ENCODE data around the gene HSD11B1L. TPM values are rescaled to one million over a fixed set of nuclear protein-coding genes. Genes with fewer than 3 reads are reported as not detected.

HSD11B1L gene
- total RNA-seq, 1 donor from 2014 or later = 8.4 TPM

DNA sequence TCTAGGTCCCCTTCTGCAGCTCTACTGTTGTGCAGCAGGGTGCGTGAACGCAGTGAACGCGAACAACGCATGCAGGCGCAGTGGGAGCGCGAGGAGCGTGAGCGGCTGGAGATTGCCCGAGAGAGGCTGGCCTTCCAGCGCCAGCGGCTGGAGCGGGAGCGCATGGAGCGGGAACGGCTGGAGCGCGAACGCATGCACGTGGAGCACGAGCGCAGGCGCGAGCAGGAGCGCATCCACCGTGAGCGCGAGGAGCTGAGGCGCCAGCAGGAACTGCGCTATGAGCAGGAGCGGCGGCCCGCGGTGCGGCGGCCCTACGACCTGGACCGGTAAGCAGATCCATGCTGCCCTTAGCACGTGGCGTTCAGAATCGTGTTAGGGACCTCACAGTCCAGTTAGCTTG lies 19.3 kb upstream of the HSD11B1L start:
- H3K27me3 Mint-ChIP-seq (ENCODE audit: low read depth, unreplicated experiment) = no peaks in the 10 kb centered on the region
- peaks cover 47% of the 10 kb centered on the region for H3K36me3 ChIP-seq (ENCODE audit: insufficient read depth, low read length)
- H3K27ac ChIP-seq (ENCODE audit: low read depth, low read length) = no peak overlapping the region

DNA sequence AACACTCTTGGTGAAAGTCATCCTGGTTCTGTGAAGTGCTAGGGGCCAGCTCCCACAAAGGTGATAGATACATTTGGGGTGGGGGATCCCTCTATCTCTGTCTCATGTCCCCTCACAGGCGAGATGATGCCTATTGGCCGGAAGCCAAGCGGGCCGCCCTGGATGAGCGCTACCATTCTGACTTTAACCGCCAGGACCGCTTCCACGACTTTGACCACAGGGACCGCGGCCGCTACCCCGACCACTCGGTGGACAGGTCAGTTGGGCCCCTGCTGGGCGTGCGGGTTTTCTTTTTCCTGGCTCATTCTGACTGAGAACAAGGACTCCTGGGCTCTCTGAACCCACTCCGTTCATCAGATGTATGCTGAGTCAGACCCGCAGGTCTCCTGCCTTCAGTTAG lies 16.9 kb upstream of the HSD11B1L start:
- TF ChIP-seq EZH2 (IDR thresholded peaks at IDR 0.05; ENCODE audit: insufficient read depth, low read length) = no peak
- TF ChIP-seq, protein P1, sequence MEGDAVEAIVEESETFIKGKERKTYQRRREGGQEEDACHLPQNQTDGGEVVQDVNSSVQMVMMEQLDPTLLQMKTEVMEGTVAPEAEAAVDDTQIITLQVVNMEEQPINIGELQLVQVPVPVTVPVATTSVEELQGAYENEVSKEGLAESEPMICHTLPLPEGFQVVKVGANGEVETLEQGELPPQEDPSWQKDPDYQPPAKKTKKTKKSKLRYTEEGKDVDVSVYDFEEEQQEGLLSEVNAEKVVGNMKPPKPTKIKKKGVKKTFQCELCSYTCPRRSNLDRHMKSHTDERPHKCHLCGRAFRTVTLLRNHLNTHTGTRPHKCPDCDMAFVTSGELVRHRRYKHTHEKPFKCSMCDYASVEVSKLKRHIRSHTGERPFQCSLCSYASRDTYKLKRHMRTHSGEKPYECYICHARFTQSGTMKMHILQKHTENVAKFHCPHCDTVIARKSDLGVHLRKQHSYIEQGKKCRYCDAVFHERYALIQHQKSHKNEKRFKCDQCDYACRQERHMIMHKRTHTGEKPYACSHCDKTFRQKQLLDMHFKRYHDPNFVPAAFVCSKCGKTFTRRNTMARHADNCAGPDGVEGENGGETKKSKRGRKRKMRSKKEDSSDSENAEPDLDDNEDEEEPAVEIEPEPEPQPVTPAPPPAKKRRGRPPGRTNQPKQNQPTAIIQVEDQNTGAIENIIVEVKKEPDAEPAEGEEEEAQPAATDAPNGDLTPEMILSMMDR (IDR thresholded peaks at IDR 0.05; ENCODE audit: insufficient read depth, low read depth, low read length) = no peak

More for the DNA sequence above, 19.3 kb upstream of the HSD11B1L start:
- no peak overlapping the region for H3K27ac Mint-ChIP-seq (ENCODE audit: unreplicated experiment)
- H3K9me3 ChIP-seq (ENCODE audit: insufficient read depth, low read depth, low read length) = no peaks in the 10 kb centered on the region
- peaks cover 4% of the 10 kb centered on the region for H3K4me1 ChIP-seq (ENCODE audit: insufficient read depth, low read length)
- H3K4me3 ChIP-seq (ENCODE audit: insufficient read depth, low read depth, low read length) = no peak overlapping the region
- no peak overlapping the region for H3K4me2 ChIP-seq (ENCODE audit: low read length)
- FAIRE-seq (no peak), DNase-seq (ENCODE audit: low read depth) (no peak)
- peaks cover 3% of the 10 kb centered on the region for H3K79me2 ChIP-seq (ENCODE audit: insufficient read depth, low read length)
- H3K4me3 Mint-ChIP-seq (ENCODE audit: unreplicated experiment) = no peak overlapping the region
- no peaks in the 10 kb centered on the region for H3K27me3 ChIP-seq (ENCODE audit: insufficient read depth, low read length)
- TF ChIP-seq, protein P1 (IDR thresholded peaks at IDR 0.05; ENCODE audit: insufficient read depth, low read depth, low read length) = no peak
- no peak for TF ChIP-seq EZH2 (IDR thresholded peaks at IDR 0.05; ENCODE audit: insufficient read depth, low read length)
- no peak overlapping the region for H3K9ac ChIP-seq (ENCODE audit: low read length)
- H4K20me1 ChIP-seq (ENCODE audit: insufficient read depth, low read length) = peaks cover 38% of the 10 kb centered on the region
- peaks cover 5% of the 10 kb centered on the region for H3K4me1 Mint-ChIP-seq (ENCODE audit: low read depth, unreplicated experiment)
- no peaks in the 10 kb centered on the region for H3K9me3 Mint-ChIP-seq (ENCODE audit: unreplicated experiment)
- H3K36me3 Mint-ChIP-seq (ENCODE audit: low read depth, unreplicated experiment) = peaks cover 22% of the 10 kb centered on the region
- H2AFZ ChIP-seq (ENCODE audit: low read depth, low read length) = no peak overlapping the region

GRCh38 chr19:5664515-5664914 lies 16.3 kb upstream of the HSD11B1L start:
- Mint-ChIP-seq H3K9me3 (ENCODE audit: unreplicated experiment) (no peaks in the 10 kb centered on the region), H3K27ac (ENCODE audit: unreplicated experiment) (no peak overlapping the region), H3K27me3 (ENCODE audit: low read depth, unreplicated experiment) (no peaks in the 10 kb centered on the region), H3K4me3 (ENCODE audit: unreplicated experiment) (no peak overlapping the region), H3K36me3 (ENCODE audit: low read depth, unreplicated experiment) (peaks cover 29% of the 10 kb centered on the region), H3K4me1 (ENCODE audit: low read depth, unreplicated experiment) (peaks cover 9% of the 10 kb centered on the region)
- Histone ChIP-seq H3K36me3 (ENCODE audit: insufficient read depth, low read length) (peaks cover 58% of the 10 kb centered on the region), H3K4me3 (ENCODE audit: insufficient read depth, low read depth, low read length) (no peak overlapping the region), H3K4me1 (ENCODE audit: insufficient read depth, low read length) (peaks cover 4% of the 10 kb centered on the region), H3K27ac (ENCODE audit: low read depth, low read length) (no peak overlapping the region), H4K20me1 (ENCODE audit: insufficient read depth, low read length) (peaks cover 58% of the 10 kb centered on the region), H3K79me2 (ENCODE audit: insufficient read depth, low read length) (peaks cover 11% of the 10 kb centered on the region), H2AFZ (ENCODE audit: low read depth, low read length) (no peak overlapping the region), H3K9ac (ENCODE audit: low read length) (no peak overlapping the region), H3K27me3 (ENCODE audit: insufficient read depth, low read length) (no peaks in the 10 kb centered on the region), H3K9me3 (ENCODE audit: insufficient read depth, low read depth, low read length) (no peaks in the 10 kb centered on the region), H3K4me2 (ENCODE audit: low read length) (no peak overlapping the region)
- FAIRE-seq (no peak), DNase-seq (ENCODE audit: low read depth) (no peak)
- TF ChIP-seq, protein P1 (IDR thresholded peaks at IDR 0.05; ENCODE audit: insufficient read depth, low read depth, low read length) = no peak
- TF ChIP-seq EZH2 (IDR thresholded peaks at IDR 0.05; ENCODE audit: insufficient read depth, low read length) = no peak

More for the DNA sequence above, 16.9 kb upstream of the HSD11B1L start:
- H3K4me1 ChIP-seq (ENCODE audit: insufficient read depth, low read length) = peaks cover 4% of the 10 kb centered on the region
- H3K36me3 Mint-ChIP-seq (ENCODE audit: low read depth, unreplicated experiment) = peaks cover 26% of the 10 kb centered on the region
- H3K9ac ChIP-seq (ENCODE audit: low read length) = no peak overlapping the region
- H3K27ac Mint-ChIP-seq (ENCODE audit: unreplicated experiment) = no peak overlapping the region
- H4K20me1 ChIP-seq (ENCODE audit: insufficient read depth, low read length) = peaks cover 55% of the 10 kb centered on the region
- H3K4me1 Mint-ChIP-seq (ENCODE audit: low read depth, unreplicated experiment) = peaks cover 9% of the 10 kb centered on the region
- no peak for DNase-seq (ENCODE audit: low read depth)
- H3K4me3 Mint-ChIP-seq (ENCODE audit: unreplicated experiment) = no peak overlapping the region
- H3K4me2 ChIP-seq (ENCODE audit: low read length) = no peak overlapping the region
- H3K9me3 Mint-ChIP-seq (ENCODE audit: unreplicated experiment) = no peaks in the 10 kb centered on the region
- no peak overlapping the region for H3K4me3 ChIP-seq (ENCODE audit: insufficient read depth, low read depth, low read length)
- no peaks in the 10 kb centered on the region for H3K27me3 ChIP-seq (ENCODE audit: insufficient read depth, low read length)
- no peak for FAIRE-seq
- no peaks in the 10 kb centered on the region for H3K27me3 Mint-ChIP-seq (ENCODE audit: low read depth, unreplicated experiment)
- no peaks in the 10 kb centered on the region for H3K9me3 ChIP-seq (ENCODE audit: insufficient read depth, low read depth, low read length)
- peaks cover 53% of the 10 kb centered on the region for H3K36me3 ChIP-seq (ENCODE audit: insufficient read depth, low read length)
- H3K27ac ChIP-seq (ENCODE audit: low read depth, low read length) = no peak overlapping the region
- no peak overlapping the region for H2AFZ ChIP-seq (ENCODE audit: low read depth, low read length)
- peaks cover 8% of the 10 kb centered on the region for H3K79me2 ChIP-seq (ENCODE audit: insufficient read depth, low read length)

Data from astrocyte (in vitro differentiated cells and primary cell).